GM23338 (cell line): ENCODE data around the gene RALGPS1.

Source experiments
- CREB1 ChIP-seq: fragments of 250-450 bp; sonication (Bioruptor Pico); IDR thresholded peaks from 2 replicates; pipeline ENCODE4 v1.5.0; 2020; ENCODE audit warnings: low read depth, mild to moderate bottlenecking, moderate library complexity
- CTCF ChIP-seq, 2 experiments: fragments of 200-600 bp in 1 of 2; sonication (generic) in 1 of 2; conservative IDR thresholded peaks; 2 replicates each; pipeline versions ENCODE4 v1.5.1 to v1.6.1; 2016 to 2017; ENCODE audit warnings: antibody characterized with exemption in 2 of 2, low read depth in 2 of 2, mild to moderate bottlenecking in 2 of 2, moderate library complexity in 1 of 2
- ETS1 ChIP-seq: IDR thresholded peaks from 2 replicates; pipeline ENCODE4 v1.6.1; 2016; ENCODE audit warnings: antibody characterized with exemption
- EZH2 ChIP-seq: fragments of 200-600 bp; sonication (generic); IDR thresholded peaks from one replicate; pipeline ENCODE4 v1.8.0; 2017; ENCODE audit warnings: antibody characterized with exemption, mild to moderate bottlenecking, low read depth; ENCODE audit not compliant: unreplicated experiment
- EZH2phosphoT487 ChIP-seq: fragments of 200-600 bp; sonication (generic); IDR thresholded peaks from one replicate; pipeline ENCODE4 v1.8.1; 2018; ENCODE audit warnings: antibody characterized with exemption; ENCODE audit not compliant: unreplicated experiment
- JUNB ChIP-seq: IDR thresholded peaks from one replicate; pipeline ENCODE4 v1.6.1; 2016; ENCODE audit warnings: antibody characterized with exemption; ENCODE audit not compliant: unreplicated experiment
- NANOG ChIP-seq: IDR thresholded peaks from 2 replicates; pipeline ENCODE4 v1.6.1; 2016; ENCODE audit warnings: antibody characterized with exemption, borderline replicate concordance
- POLR2AphosphoS5 ChIP-seq: IDR thresholded peaks from 2 replicates; pipeline ENCODE4 v1.6.1; 2016; ENCODE audit warnings: antibody characterized with exemption, low read depth
- REST ChIP-seq: IDR thresholded peaks from one replicate; pipeline ENCODE4 v1.6.1; 2018; ENCODE audit warnings: antibody characterized with exemption; ENCODE audit not compliant: unreplicated experiment
- STAT1 ChIP-seq: IDR thresholded peaks from one replicate; pipeline ENCODE4 v1.6.1; 2016; ENCODE audit warnings: antibody characterized with exemption; ENCODE audit not compliant: unreplicated experiment
- ZNF331 ChIP-seq: fragments of 250-450 bp; sonication (Bioruptor Pico); IDR thresholded peaks from 2 replicates; pipeline ENCODE4 v1.5.0; 2020; ENCODE audit warnings: low read depth, mild to moderate bottlenecking, moderate library complexity

- TF ChIP-seq EZH2 (no peak), CTCF (conservative IDR thresholded peaks at IDR 0.05; ENCODE audit: low read depth in 2 of 2) (no peak), POLR2AphosphoS5 (no peak), REST (no peak), EZH2phosphoT487 (no peak), ETS1 (no peak), JUNB (no peak), NANOG (no peak), CREB1 (no peak), ZNF331 (CRISPR knock-in tag) (no peak), STAT1 (no peak)
Measured at GRCh38 chr9:127056446-127056845, 141.9 kb downstream of the RALGPS1 start.
